ENCODE results near the gene TSEN34.

DNA sequence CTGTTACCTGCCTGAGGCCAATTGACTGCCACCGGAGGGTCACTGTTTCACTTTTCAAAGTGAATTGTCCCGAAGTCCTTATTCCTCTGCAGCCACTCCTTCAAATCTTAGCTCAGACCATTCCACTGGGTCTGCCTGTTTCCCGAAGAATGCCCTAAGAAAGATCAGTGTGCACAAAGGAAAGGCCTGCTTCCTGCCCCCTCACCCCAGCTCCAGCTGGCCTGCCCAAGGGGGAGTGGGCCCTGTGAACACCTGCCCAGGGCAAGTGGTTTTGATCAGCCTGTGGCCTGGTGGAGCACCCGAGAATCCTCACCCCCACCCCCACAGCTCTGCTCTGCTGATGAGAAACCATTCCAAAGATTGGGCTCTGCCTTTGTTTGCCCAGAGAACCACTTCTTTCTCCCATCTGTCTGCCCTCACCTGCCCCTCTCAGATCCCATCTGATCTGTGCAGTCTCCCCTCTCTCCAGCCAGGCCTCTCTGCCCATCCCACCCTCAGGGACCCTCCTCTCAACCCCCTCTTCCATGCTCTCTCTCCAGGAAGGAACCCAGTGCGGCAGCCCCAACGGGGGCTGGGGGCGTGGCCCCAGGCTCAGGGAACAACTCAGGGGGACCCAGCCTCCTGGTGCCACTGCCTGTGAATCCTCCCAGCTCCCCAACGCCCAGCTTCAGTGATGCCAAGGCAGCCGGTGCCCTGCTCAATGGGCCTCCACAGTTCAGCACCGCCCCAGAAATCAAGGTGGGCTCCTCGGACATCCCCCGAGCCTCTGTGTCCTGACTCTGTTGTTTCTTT, 41.9 kb upstream of the TSEN34 start:
- TF ChIP-seq, protein P1, sequence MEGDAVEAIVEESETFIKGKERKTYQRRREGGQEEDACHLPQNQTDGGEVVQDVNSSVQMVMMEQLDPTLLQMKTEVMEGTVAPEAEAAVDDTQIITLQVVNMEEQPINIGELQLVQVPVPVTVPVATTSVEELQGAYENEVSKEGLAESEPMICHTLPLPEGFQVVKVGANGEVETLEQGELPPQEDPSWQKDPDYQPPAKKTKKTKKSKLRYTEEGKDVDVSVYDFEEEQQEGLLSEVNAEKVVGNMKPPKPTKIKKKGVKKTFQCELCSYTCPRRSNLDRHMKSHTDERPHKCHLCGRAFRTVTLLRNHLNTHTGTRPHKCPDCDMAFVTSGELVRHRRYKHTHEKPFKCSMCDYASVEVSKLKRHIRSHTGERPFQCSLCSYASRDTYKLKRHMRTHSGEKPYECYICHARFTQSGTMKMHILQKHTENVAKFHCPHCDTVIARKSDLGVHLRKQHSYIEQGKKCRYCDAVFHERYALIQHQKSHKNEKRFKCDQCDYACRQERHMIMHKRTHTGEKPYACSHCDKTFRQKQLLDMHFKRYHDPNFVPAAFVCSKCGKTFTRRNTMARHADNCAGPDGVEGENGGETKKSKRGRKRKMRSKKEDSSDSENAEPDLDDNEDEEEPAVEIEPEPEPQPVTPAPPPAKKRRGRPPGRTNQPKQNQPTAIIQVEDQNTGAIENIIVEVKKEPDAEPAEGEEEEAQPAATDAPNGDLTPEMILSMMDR (IDR thresholded peaks at IDR 0.05; ENCODE audit: insufficient read depth, low read depth, low read length): no peak
- TF ChIP-seq EZH2 (IDR thresholded peaks at IDR 0.05; ENCODE audit: insufficient read depth, low read length): no peak

Data from astrocyte (in vitro differentiated cells and primary cell).